NCI-H2107 treated with DMSO at 0.1 percent for 48 hours (cell line): ENCODE results near the gene RNU1-4.
"Not testable (repeated sequence)": the region's sequence is repeated elsewhere in the genome, so short reads cannot be mapped to it uniquely, and the experiment has no call there.

Experiments
- DNase-seq: peaks from one replicate; lab custom pipeline; 2025; ENCODE audit not compliant: unreplicated experiment; lab: John Stamatoyannopoulos, UW

RNU1-4 gene

GRCh38 chr1:16725439-16726245 is 14.7 kb upstream of the RNU1-4 start:
- not testable (repeated sequence) for DNase-seq

GRCh38 chr1:16727190-16728111 is 12.9 kb upstream of the RNU1-4 start:
- DNase-seq = no peak

DNA sequence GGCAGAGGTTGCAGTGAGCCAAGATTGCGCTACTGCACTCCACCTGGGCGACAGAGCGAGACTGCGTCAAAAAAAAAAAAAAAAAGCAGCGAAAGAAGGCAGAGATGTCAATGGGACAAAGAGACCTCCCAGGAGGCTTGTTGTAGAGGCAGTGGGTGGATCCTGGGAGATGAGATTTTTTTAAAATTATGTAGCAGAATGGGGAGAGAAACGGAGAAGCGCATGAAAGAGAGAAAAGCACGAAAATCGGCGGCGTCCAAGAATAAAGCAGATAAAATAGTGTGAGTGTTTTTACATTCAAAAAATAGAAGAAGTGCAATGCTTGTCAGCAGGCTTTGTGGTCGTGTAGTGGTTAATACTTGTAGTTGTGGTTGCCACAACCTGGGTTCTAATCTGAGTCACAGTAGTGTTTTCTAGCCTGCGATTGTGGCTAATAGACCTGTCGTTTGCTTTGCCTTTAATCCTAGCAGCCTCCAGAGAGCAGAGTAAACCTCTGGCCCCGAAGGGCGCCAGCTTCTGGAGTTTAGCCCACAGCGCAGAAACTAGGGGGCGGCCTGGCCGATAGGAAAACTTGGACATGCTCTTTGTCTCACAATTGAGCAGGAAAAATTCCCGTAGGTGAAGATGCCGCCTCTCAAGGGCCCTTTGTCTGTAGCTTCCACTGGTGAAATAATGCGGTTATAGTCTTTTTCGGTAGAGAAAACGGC is 11.9 kb upstream of the RNU1-4 start:
- not testable (repeated sequence) for DNase-seq

DNA sequence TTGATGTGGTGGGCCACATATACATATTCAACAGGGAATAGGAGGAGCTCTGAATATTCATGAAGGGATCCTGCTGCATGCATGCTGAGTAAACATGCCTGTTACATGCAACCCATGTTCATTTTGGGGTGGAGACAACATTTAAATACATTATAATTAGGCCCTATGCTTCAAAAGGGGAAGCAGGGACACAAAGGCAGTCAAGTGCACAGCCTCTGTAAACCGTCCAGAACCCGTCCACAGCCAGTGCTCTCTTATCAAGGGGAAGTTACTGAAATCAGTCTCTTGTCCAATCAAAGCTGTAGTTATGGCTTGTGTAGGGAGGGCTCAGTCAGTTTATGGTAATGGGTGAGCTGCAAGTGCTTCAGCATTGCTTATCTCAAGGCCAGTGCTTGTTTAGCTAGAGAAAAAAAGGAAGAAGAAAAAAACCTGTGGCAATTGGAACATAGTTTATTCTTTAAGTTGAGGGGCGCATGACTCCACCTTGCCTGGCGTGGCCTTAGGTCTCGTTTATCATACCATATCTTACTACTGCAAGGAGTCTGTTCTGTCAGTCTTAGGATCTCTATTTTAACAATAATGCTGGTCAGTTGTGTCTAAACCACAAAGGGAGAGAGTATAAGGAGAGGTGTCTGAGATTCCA is 7.9 kb upstream of the RNU1-4 start:
- DNase-seq = not testable (repeated sequence)

DNA sequence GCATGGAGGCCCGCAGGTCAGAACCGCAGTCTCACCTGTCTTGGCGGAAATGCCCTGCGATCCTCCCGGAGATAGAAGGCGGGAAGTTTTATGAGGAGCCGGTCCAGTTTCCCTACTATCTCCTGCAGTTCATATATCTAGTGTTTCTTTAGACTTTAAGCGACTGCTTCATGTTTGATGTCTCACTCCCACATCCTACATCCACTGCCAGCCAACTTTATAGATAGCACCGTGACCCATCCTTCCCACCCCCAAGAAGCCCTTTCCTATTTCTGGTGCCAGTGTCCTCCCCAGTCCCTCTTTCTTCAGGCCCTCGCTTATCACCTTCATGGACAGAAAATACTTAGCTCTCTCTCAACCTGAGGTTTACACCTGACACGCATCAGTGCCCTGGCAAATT is 914 bp downstream of the RNU1-4 start:
- not testable (repeated sequence) for DNase-seq

GRCh38 chr1:16747660-16748059 is 7.3 kb downstream of the RNU1-4 start:
- not testable (repeated sequence) for DNase-seq

DNA sequence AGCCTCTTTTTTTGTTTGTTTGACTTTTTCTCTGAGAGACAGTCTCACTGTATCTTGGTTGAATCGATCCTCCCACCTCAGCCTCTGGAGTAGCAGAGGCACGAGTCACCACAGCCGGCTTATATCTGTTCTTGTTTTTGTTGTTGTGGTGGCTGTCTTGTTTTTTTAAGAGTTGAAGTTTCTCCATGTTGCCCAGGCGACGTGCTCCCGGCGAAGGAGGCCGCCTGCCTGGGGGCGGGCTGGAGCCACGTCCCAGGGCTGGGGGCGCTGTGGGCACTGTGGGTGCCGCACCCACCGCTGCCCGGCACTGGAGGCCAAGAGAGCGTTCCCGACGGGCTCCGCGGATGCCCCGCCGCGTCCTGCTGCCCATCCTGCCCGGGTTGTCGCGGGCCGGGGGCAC is 8.4 kb downstream of the RNU1-4 start:
- DNase-seq = not testable (repeated sequence)

- DNase-seq = not testable (repeated sequence)
Observed at GRCh38 chr1:16749910-16750888, 9.9 kb downstream of the RNU1-4 start.

GRCh38 chr1:16752770-16753169 is 12.5 kb downstream of the RNU1-4 start:
- not testable (repeated sequence) for DNase-seq

GRCh38 chr1:16755385-16755784 is 15.1 kb downstream of the RNU1-4 start:
- not testable (repeated sequence) for DNase-seq

GRCh38 chr1:16755932-16756331 is 15.6 kb downstream of the RNU1-4 start:
- DNase-seq = not testable (repeated sequence)

DNA sequence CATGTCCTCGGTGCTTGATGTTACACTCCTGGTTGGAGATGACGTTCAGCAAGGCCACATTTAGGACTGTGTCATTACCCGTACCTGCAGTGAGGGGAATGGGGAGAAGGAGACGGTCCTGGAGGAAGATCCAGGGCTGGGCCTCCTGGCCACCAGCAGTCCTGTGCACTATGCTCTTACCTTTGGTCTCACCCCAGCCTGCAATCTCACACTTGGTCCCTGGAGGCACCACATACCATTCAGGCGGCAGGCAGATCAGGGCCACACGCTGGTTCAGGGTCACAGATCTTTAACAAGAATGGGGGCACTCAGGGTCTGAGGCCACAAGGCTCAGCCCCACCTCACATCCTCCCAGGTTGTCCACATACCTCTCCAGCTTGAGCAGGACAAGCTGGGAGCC is 17.3 kb downstream of the RNU1-4 start:
- not testable (repeated sequence) for DNase-seq

DNA sequence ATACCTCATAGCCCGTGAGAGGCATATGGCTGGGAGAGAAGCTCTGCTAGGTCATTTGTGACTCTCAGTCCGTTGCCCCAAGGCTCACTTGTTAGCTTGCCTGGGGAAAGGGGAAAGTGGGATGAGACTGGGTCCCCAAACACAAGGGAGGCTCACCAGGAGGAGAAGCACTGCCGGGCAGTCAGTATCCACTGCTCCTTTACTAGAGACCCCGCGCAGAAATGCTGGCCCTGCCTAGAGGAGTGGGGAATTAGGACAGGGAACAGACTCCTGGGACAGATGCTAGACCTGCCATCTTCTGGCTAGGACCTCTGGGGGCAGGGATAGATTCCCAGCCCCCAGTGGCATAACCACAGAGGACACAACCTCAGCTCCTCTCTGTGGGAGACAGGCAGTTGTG is 17.7 kb downstream of the RNU1-4 start:
- DNase-seq = not testable (repeated sequence)

DNA sequence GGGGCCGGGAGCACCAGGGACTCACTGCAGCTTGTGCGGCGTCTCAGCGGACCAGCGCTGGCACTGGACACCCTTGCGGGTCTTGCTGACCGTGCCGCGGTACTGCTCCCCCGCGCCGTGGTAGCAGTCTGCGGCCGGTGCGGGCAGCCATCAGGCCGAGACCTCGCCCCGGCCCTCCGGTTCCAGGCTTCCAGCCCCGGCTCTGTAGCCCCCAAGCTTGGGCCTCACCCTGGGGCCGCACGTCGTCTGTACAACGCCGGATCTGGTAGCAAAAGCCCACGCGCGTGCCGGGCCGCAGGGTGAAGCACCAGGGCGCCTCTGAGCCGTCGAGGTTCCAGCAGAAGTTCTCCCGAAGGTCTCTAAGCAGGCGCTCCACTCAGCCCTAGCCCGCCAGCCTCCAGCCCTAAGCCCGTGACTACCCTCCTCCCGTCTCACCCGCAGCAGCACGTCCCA is 18.8 kb downstream of the RNU1-4 start:
- DNase-seq = not testable (repeated sequence)

DNA sequence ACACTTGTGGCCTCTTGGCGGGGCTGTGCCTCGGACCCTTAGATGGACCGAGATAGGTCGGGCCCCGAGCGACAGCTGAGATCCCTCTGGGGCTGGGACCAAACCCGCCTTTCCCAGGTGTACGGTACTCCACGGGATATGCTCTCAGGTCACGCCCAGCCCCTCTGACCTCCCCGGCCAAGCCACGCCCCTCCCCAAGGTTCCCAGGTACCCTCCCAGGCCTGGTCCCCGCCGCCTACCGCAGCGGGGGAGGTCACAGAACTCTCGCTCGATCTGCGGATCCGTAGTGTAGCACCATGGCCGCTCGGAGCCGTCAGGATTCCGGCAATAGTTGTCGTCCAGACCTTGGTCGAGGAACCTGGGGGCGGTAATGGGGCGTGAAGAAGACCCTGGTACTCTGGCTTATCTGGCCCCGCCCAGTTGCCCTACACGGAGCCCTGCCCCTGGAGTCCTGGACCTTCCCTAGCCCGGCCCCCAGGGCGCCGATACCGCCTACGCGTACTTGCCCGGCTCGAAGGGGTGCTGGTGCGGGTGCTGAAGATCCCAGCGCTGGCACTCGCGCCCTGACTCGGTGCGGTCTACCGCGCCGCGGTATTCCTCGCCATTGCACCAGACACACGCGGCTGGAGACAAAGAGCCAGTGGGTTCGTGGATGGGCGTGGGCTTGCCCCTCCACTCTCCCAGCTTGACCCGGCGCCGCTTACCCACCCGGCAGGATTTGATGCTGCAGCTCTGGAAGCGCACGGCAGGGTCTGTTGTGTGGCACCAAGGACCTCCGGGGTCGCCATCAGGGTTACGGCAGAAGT is 19.5 kb downstream of the RNU1-4 start:
- DNase-seq = not testable (repeated sequence)

DNA sequence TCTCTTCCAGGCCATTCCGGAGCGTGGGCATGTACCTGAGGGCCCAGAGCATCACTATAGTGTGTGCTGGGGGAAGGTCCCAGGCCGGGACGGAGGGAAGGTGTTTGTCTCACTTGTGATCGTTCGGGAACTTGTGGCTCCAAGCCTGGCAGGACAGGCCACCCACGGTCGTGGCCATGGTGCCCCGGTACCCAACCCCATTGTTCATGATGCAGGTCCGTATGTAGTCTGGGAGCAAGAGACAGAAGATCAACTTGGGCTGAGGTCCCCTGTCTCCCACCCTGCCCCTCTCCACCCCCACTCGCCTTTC is 20.1 kb downstream of the RNU1-4 start:
- not testable (repeated sequence) for DNase-seq

- not testable (repeated sequence) for DNase-seq
Observed at GRCh38 chr1:16760801-16761200, 20.5 kb downstream of the RNU1-4 start.

GRCh38 chr1:16764248-16764819 is 24.0 kb downstream of the RNU1-4 start:
- DNase-seq = not testable (repeated sequence)
